ENCODE measurements around the gene AGPAT2. TPM values are rescaled to one million over a fixed set of nuclear protein-coding genes. Genes with fewer than 3 reads are reported as not detected.

The AGPAT2 gene
- total RNA-seq, 1 donor = 30.0 TPM

GRCh38 chr9:136685216-136685615 is 2.0 kb downstream of the AGPAT2 start:
- no peaks in the 10 kb centered on the region for H3K36me3 ChIP-seq (ENCODE audit: insufficient read depth, low read length)
- H3K4me3 ChIP-seq (ENCODE audit: insufficient read depth, low read length) = no peak overlapping the region
- peak; percentile 95 for DNase-seq (ENCODE audit: insufficient read length, low spot score, missing footprints)
- no peak overlapping the region for H2AFZ ChIP-seq (ENCODE audit: low read length)
- no peak overlapping the region for H3K4me2 ChIP-seq (ENCODE audit: insufficient read depth, low read length)
- no peaks in the 10 kb centered on the region for H3K27me3 ChIP-seq (ENCODE audit: insufficient read depth, low read length)
- H3K4me1 ChIP-seq (ENCODE audit: insufficient read depth, low read length) = peaks cover 4% of the 10 kb centered on the region
- TF ChIP-seq CTCF (IDR thresholded peaks at IDR 0.05; ENCODE audit: extremely low read depth, low read depth, low read length) = no peak
- no peak overlapping the region for H3K27ac ChIP-seq (ENCODE audit: low read depth, low read length)
- no peaks in the 10 kb centered on the region for H3K9me3 ChIP-seq (ENCODE audit: low read depth, low read length)
- peaks cover 14% of the 10 kb centered on the region for H3K79me2 ChIP-seq (ENCODE audit: insufficient read depth, low read length)
- peaks cover 5% of the 10 kb centered on the region for H4K20me1 ChIP-seq (ENCODE audit: insufficient read depth, low read length)

DNA sequence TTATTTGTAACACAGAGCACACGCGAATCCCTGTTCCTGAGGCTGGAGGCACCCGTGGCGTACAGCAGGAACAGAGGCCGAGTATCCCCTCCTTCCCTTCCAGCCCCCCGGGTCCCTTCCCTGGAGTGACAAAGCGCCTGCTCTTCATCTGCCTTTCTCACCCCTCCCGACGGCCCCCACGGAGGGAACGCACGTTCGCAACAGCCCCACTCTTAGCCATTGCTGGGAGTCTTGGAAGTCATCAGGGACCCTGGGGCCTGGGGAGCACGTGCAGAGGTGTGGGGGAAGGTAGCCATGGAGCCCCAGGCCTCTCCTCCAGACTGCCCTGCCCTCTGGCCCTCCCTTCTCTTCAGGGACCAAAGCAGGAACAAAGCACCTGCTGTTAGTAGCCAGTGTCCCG is 2.5 kb downstream of the AGPAT2 start:
- no peak overlapping the region for H2AFZ ChIP-seq (ENCODE audit: low read length)
- DNase-seq (ENCODE audit: insufficient read length, low spot score, missing footprints) = no peak
- H3K27ac ChIP-seq (ENCODE audit: low read depth, low read length) = no peak overlapping the region
- no peak overlapping the region for H3K4me3 ChIP-seq (ENCODE audit: insufficient read depth, low read length)
- H3K27me3 ChIP-seq (ENCODE audit: insufficient read depth, low read length) = no peaks in the 10 kb centered on the region
- H3K4me2 ChIP-seq (ENCODE audit: insufficient read depth, low read length) = no peak overlapping the region
- H4K20me1 ChIP-seq (ENCODE audit: insufficient read depth, low read length) = peaks cover 7% of the 10 kb centered on the region
- H3K9me3 ChIP-seq (ENCODE audit: low read depth, low read length) = no peaks in the 10 kb centered on the region
- no peaks in the 10 kb centered on the region for H3K36me3 ChIP-seq (ENCODE audit: insufficient read depth, low read length)
- no peak for TF ChIP-seq CTCF (IDR thresholded peaks at IDR 0.05; ENCODE audit: extremely low read depth, low read depth, low read length)
- peaks cover 14% of the 10 kb centered on the region for H3K79me2 ChIP-seq (ENCODE audit: insufficient read depth, low read length)
- peaks cover 4% of the 10 kb centered on the region for H3K4me1 ChIP-seq (ENCODE audit: insufficient read depth, low read length)

DNA sequence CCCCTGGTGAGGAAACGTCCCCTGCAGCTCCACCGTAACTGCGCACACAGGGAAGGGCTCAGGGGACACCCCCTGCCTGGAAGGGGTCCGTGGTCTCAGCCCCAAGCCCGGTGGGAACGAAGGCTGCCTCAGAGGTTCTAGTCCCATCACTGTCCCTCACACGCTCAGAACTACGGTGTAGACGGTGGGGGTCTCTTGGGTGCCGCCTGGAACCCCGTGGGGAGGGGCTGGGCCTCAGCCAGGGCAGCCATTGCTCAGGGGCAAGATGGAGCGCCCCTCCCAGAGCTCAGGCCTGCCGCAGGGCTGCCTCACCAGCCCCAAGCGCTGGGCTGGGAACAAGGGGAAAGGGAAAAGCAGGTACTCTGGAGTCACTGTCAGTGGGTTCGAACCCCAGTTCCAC is 2.9 kb downstream of the AGPAT2 start:
- H3K79me2 ChIP-seq (ENCODE audit: insufficient read depth, low read length) = peaks cover 14% of the 10 kb centered on the region
- no peak overlapping the region for H3K27ac ChIP-seq (ENCODE audit: low read depth, low read length)
- TF ChIP-seq CTCF (IDR thresholded peaks at IDR 0.05; ENCODE audit: extremely low read depth, low read depth, low read length) = no peak
- H2AFZ ChIP-seq (ENCODE audit: low read length) = no peak overlapping the region
- H3K4me2 ChIP-seq (ENCODE audit: insufficient read depth, low read length) = no peak overlapping the region
- no peak overlapping the region for H3K4me3 ChIP-seq (ENCODE audit: insufficient read depth, low read length)
- no peaks in the 10 kb centered on the region for H3K36me3 ChIP-seq (ENCODE audit: insufficient read depth, low read length)
- no peaks in the 10 kb centered on the region for H3K27me3 ChIP-seq (ENCODE audit: insufficient read depth, low read length)
- H3K9me3 ChIP-seq (ENCODE audit: low read depth, low read length) = no peaks in the 10 kb centered on the region
- H4K20me1 ChIP-seq (ENCODE audit: insufficient read depth, low read length) = peaks cover 8% of the 10 kb centered on the region
- peaks cover 4% of the 10 kb centered on the region for H3K4me1 ChIP-seq (ENCODE audit: insufficient read depth, low read length)
- no peak for DNase-seq (ENCODE audit: insufficient read length, low spot score, missing footprints)

GRCh38 chr9:136683755-136684154 is 3.5 kb downstream of the AGPAT2 start:
- H3K36me3 ChIP-seq (ENCODE audit: insufficient read depth, low read length) = no peaks in the 10 kb centered on the region
- H3K4me2 ChIP-seq (ENCODE audit: insufficient read depth, low read length) = no peak overlapping the region
- H3K4me1 ChIP-seq (ENCODE audit: insufficient read depth, low read length) = peaks cover 4% of the 10 kb centered on the region
- peaks cover 8% of the 10 kb centered on the region for H4K20me1 ChIP-seq (ENCODE audit: insufficient read depth, low read length)
- DNase-seq (ENCODE audit: insufficient read length, low spot score, missing footprints) = no peak
- H3K4me3 ChIP-seq (ENCODE audit: insufficient read depth, low read length) = no peak overlapping the region
- H3K9me3 ChIP-seq (ENCODE audit: low read depth, low read length) = no peaks in the 10 kb centered on the region
- H3K27ac ChIP-seq (ENCODE audit: low read depth, low read length) = no peak overlapping the region
- TF ChIP-seq CTCF (IDR thresholded peaks at IDR 0.05; ENCODE audit: extremely low read depth, low read depth, low read length) = no peak
- H3K27me3 ChIP-seq (ENCODE audit: insufficient read depth, low read length) = no peaks in the 10 kb centered on the region
- H3K79me2 ChIP-seq (ENCODE audit: insufficient read depth, low read length) = peaks cover 14% of the 10 kb centered on the region
- no peak overlapping the region for H2AFZ ChIP-seq (ENCODE audit: low read length)
